ENCODE results near the gene IGDCC3.
"Not testable (repeated sequence)": the region's sequence is repeated elsewhere in the genome, so short reads cannot be mapped to it uniquely, and the experiment has no call there.

The IGDCC3 gene

GRCh38 chr15:65361708-65362459, 15.9 kb downstream of the IGDCC3 start:
- no peak for DNase-seq (ENCODE audit: low read depth, low spot score)
- Histone ChIP-seq H3K4me3 (ENCODE audit: insufficient read length, low read depth) (no peak overlapping the region), H3K9me3 (ENCODE audit: insufficient read depth, low read length) (no peaks in the 10 kb centered on the region), H3K36me3 (ENCODE audit: insufficient read depth, insufficient read length, low read length) (peaks cover 33% of the 10 kb centered on the region), H3K4me1 (ENCODE audit: insufficient read depth, insufficient read length) (peaks cover 30% of the 10 kb centered on the region), H3K27me3 (ENCODE audit: insufficient read depth, insufficient read length) (no peaks in the 10 kb centered on the region), H3K9ac (ENCODE audit: insufficient read length, low read depth) (peak overlapping the region; percentile 24)
- TF ChIP-seq YY1 (IDR thresholded peaks at IDR 0.05; ENCODE audit: insufficient read depth, insufficient read length) (no peak), SUZ12 (IDR thresholded peaks at IDR 0.05; ENCODE audit: extremely low read depth, insufficient read depth, insufficient read length) (no peak), ZNF274 (IDR thresholded peaks at IDR 0.05; ENCODE audit: low read depth, low read length) (no peak)

DNA sequence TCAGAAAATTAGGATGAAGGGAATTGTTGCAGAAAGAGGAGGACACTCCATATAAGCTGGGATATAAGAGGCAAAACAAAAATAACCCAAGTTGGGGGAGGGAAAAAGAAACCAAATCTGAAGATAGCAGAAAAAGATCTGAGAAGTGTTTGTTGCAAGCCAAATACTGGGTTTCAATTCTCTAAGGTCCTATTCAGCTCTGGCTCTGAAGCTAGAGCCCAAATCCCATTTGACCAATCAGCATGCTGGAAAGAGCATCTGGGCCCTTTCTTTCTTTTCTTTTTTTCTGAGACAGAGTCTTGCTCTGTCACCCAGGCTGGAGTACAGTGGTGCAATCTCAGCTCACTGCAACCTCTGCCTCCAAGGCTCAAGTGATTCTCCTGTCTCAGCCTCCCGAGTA, 17.3 kb downstream of the IGDCC3 start:
- H3K4me1 ChIP-seq (ENCODE audit: insufficient read depth, insufficient read length): peaks cover 26% of the 10 kb centered on the region
- no peak for DNase-seq (ENCODE audit: low read depth, low spot score)
- H3K36me3 ChIP-seq (ENCODE audit: insufficient read depth, insufficient read length, low read length): peaks cover 33% of the 10 kb centered on the region
- TF ChIP-seq ZNF274 (IDR thresholded peaks at IDR 0.05; ENCODE audit: low read depth, low read length) (no peak), YY1 (IDR thresholded peaks at IDR 0.05; ENCODE audit: insufficient read depth, insufficient read length) (no peak), SUZ12 (IDR thresholded peaks at IDR 0.05; ENCODE audit: extremely low read depth, insufficient read depth, insufficient read length) (no peak)
- no peaks in the 10 kb centered on the region for H3K9me3 ChIP-seq (ENCODE audit: insufficient read depth, low read length)
- peaks cover 5% of the 10 kb centered on the region for H3K27me3 ChIP-seq (ENCODE audit: insufficient read depth, insufficient read length)
- no peak overlapping the region for H3K9ac ChIP-seq (ENCODE audit: insufficient read length, low read depth)
- H3K4me3 ChIP-seq (ENCODE audit: insufficient read length, low read depth): no peak overlapping the region

GRCh38 chr15:65355988-65356353, 21.8 kb downstream of the IGDCC3 start:
- peaks cover 19% of the 10 kb centered on the region for H3K36me3 ChIP-seq (ENCODE audit: insufficient read depth, insufficient read length, low read length)
- TF ChIP-seq ZNF274 (IDR thresholded peaks at IDR 0.05; ENCODE audit: low read depth, low read length): no peak
- no peak for TF ChIP-seq SUZ12 (IDR thresholded peaks at IDR 0.05; ENCODE audit: extremely low read depth, insufficient read depth, insufficient read length)
- no peak for TF ChIP-seq YY1 (IDR thresholded peaks at IDR 0.05; ENCODE audit: insufficient read depth, insufficient read length)
- no peak for DNase-seq (ENCODE audit: low read depth, low spot score)
- peak overlapping the region; percentile 6 for H3K4me3 ChIP-seq (ENCODE audit: insufficient read length, low read depth)
- peaks cover 21% of the 10 kb centered on the region for H3K9me3 ChIP-seq (ENCODE audit: insufficient read depth, low read length)
- H3K27me3 ChIP-seq (ENCODE audit: insufficient read depth, insufficient read length): peaks cover 11% of the 10 kb centered on the region
- H3K4me1 ChIP-seq (ENCODE audit: insufficient read depth, insufficient read length): peaks cover 10% of the 10 kb centered on the region
- H3K9ac ChIP-seq (ENCODE audit: insufficient read length, low read depth): peak overlapping the region; percentile 66

- H3K27me3 ChIP-seq (ENCODE audit: insufficient read depth, insufficient read length): peaks cover 11% of the 10 kb centered on the region
- DNase-seq (ENCODE audit: low read depth, low spot score): no peak
- H3K36me3 ChIP-seq (ENCODE audit: insufficient read depth, insufficient read length, low read length): peaks cover 17% of the 10 kb centered on the region
- peak overlapping the region; percentile 30 for H3K4me3 ChIP-seq (ENCODE audit: insufficient read length, low read depth)
- peaks cover 10% of the 10 kb centered on the region for H3K4me1 ChIP-seq (ENCODE audit: insufficient read depth, insufficient read length)
- H3K9me3 ChIP-seq (ENCODE audit: insufficient read depth, low read length): peaks cover 21% of the 10 kb centered on the region
- peak overlapping the region; percentile 83 for H3K9ac ChIP-seq (ENCODE audit: insufficient read length, low read depth)
- no peak for TF ChIP-seq YY1 (IDR thresholded peaks at IDR 0.05; ENCODE audit: insufficient read depth, insufficient read length)
- no peak for TF ChIP-seq ZNF274 (IDR thresholded peaks at IDR 0.05; ENCODE audit: low read depth, low read length)
- no peak for TF ChIP-seq SUZ12 (IDR thresholded peaks at IDR 0.05; ENCODE audit: extremely low read depth, insufficient read depth, insufficient read length)
These were observed 22.4 kb downstream of the IGDCC3 start for GRCh38 chr15:65355173-65355987.

DNA sequence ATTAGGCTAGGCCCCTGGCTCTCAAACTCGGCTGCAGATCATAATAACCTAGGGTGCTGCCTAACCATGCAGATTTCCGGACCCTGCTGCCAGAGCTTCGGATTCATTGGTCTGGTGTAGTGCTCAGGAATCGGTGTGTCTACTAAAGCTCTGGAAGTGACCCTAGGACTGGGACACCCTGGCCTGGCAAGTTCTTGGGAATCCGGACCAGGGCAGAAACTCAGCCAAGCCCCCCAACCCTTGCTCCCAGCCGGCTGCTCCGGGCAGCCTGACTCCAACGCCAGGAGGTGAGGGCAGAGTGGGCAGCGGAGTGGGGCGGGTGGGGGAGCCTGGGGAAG, 23.0 kb downstream of the IGDCC3 start:
- H3K4me3 ChIP-seq (ENCODE audit: insufficient read length, low read depth): peak overlapping the region; percentile 16
- no peak for DNase-seq (ENCODE audit: low read depth, low spot score)
- H3K4me1 ChIP-seq (ENCODE audit: insufficient read depth, insufficient read length): peaks cover 10% of the 10 kb centered on the region
- peaks cover 15% of the 10 kb centered on the region for H3K36me3 ChIP-seq (ENCODE audit: insufficient read depth, insufficient read length, low read length)
- TF ChIP-seq YY1 (IDR thresholded peaks at IDR 0.05; ENCODE audit: insufficient read depth, insufficient read length) (no peak), SUZ12 (IDR thresholded peaks at IDR 0.05; ENCODE audit: extremely low read depth, insufficient read depth, insufficient read length) (no peak), ZNF274 (IDR thresholded peaks at IDR 0.05; ENCODE audit: low read depth, low read length) (no peak)
- peak overlapping the region; percentile 83 for H3K9ac ChIP-seq (ENCODE audit: insufficient read length, low read depth)
- peaks cover 11% of the 10 kb centered on the region for H3K27me3 ChIP-seq (ENCODE audit: insufficient read depth, insufficient read length)
- peaks cover 21% of the 10 kb centered on the region for H3K9me3 ChIP-seq (ENCODE audit: insufficient read depth, low read length)

GRCh38 chr15:65351972-65352371, 25.8 kb downstream of the IGDCC3 start:
- Histone ChIP-seq H3K4me1 (ENCODE audit: insufficient read depth, insufficient read length) (peaks cover 10% of the 10 kb centered on the region), H3K27me3 (ENCODE audit: insufficient read depth, insufficient read length) (peaks cover 11% of the 10 kb centered on the region), H3K9me3 (ENCODE audit: insufficient read depth, low read length) (peaks cover 21% of the 10 kb centered on the region)
- H3K36me3 ChIP-seq (ENCODE audit: insufficient read depth, insufficient read length, low read length); H3K4me3 ChIP-seq (ENCODE audit: insufficient read length, low read depth); DNase-seq (ENCODE audit: low read depth, low spot score); H3K9ac ChIP-seq (ENCODE audit: insufficient read length, low read depth): not testable (repeated sequence)

- DNase-seq (ENCODE audit: low read depth, low spot score): no peak
- H3K4me3 ChIP-seq (ENCODE audit: insufficient read length, low read depth): no peak overlapping the region
- no peak overlapping the region for H3K9ac ChIP-seq (ENCODE audit: insufficient read length, low read depth)
- peaks cover 9% of the 10 kb centered on the region for H3K36me3 ChIP-seq (ENCODE audit: insufficient read depth, insufficient read length, low read length)
- H3K9me3 ChIP-seq (ENCODE audit: insufficient read depth, low read length): peaks cover 21% of the 10 kb centered on the region
- H3K27me3 ChIP-seq (ENCODE audit: insufficient read depth, insufficient read length): peaks cover 2% of the 10 kb centered on the region
- no peak for TF ChIP-seq SUZ12 (IDR thresholded peaks at IDR 0.05; ENCODE audit: extremely low read depth, insufficient read depth, insufficient read length)
- TF ChIP-seq YY1 (IDR thresholded peaks at IDR 0.05; ENCODE audit: insufficient read depth, insufficient read length): no peak
- TF ChIP-seq ZNF274 (IDR thresholded peaks at IDR 0.05; ENCODE audit: low read depth, low read length): no peak
- peaks cover 8% of the 10 kb centered on the region for H3K4me1 ChIP-seq (ENCODE audit: insufficient read depth, insufficient read length)
These were observed 28.5 kb downstream of the IGDCC3 start for GRCh38 chr15:65349338-65349737.

GRCh38 chr15:65347756-65348155, 30.0 kb downstream of the IGDCC3 start:
- Histone ChIP-seq H3K9me3 (ENCODE audit: insufficient read depth, low read length) (peaks cover 13% of the 10 kb centered on the region), H3K36me3 (ENCODE audit: insufficient read depth, insufficient read length, low read length) (peaks cover 11% of the 10 kb centered on the region)
- not testable (repeated sequence) for DNase-seq (ENCODE audit: low read depth, low spot score); H3K4me3 ChIP-seq (ENCODE audit: insufficient read length, low read depth); H3K27me3 ChIP-seq (ENCODE audit: insufficient read depth, insufficient read length); H3K4me1 ChIP-seq (ENCODE audit: insufficient read depth, insufficient read length); H3K9ac ChIP-seq (ENCODE audit: insufficient read length, low read depth)
